ENCODE results near the gene MTHFD2L.

Gene MTHFD2L

GRCh38 chr4:74157561-74158465, at the start of gene MTHFD2L:
Gene MTHFD2L, plus strand, starts transcription at chr4:74158118. Its CDS starts 21 bp downstream, at chr4:74158139.
- peak within 1 kb of the TSS; percentile 40 to 65 (median 56) for H3K4me3 ChIP-seq
- peak within 1 kb of the TSS; percentile 82 to 95 (median 89) for H3K27ac ChIP-seq

- Histone ChIP-seq H3K4me3 (no peak overlapping the region), H3K27ac (peak overlapping the region in 15 of 21 experiments; percentile 7 to 77 (median 34))
These were observed 49.3 kb upstream of the MTHFD2L start for GRCh38 chr4:74108457-74109115.

GRCh38 chr4:74109116-74109869, 48.6 kb upstream of the MTHFD2L start:
- Histone ChIP-seq H3K27ac (peak overlapping the region in 18 of 21 experiments; percentile 10 to 77 (median 52)), H3K4me3 (no peak overlapping the region)

- H3K27ac ChIP-seq, result peak overlapping the region in 18 of 21 experiments; percentile 10 to 77 (median 52)
- H3K4me3 ChIP-seq, result no peak overlapping the region
These were observed 47.9 kb upstream of the MTHFD2L start for GRCh38 chr4:74109870-74110605.

GRCh38 chr4:74110670-74111069, 47.2 kb upstream of the MTHFD2L start:
- Histone ChIP-seq H3K27ac (peak overlapping the region in 2 of 21 experiments; percentile 68 to 77), H3K4me3 (no peak overlapping the region)

- H3K4me3 ChIP-seq, result no peak overlapping the region
- peak overlapping the region in 7 of 21 experiments; percentile 5 to 77 (median 60) for H3K27ac ChIP-seq
These were observed 46.5 kb upstream of the MTHFD2L start for GRCh38 chr4:74111306-74111975.

- no peak overlapping the region for H3K4me3 ChIP-seq
- peak overlapping the region in 8 of 21 experiments; percentile 3 to 77 (median 46) for H3K27ac ChIP-seq
These were observed 45.9 kb upstream of the MTHFD2L start for GRCh38 chr4:74111990-74112389.

GRCh38 chr4:74112399-74113105, 45.4 kb upstream of the MTHFD2L start:
- Histone ChIP-seq H3K4me3 (no peak overlapping the region), H3K27ac (peak overlapping the region in 8 of 21 experiments; percentile 2 to 77 (median 28))

- peak overlapping the region in 3 of 21 experiments; percentile 6 to 35 (median 22) for H3K27ac ChIP-seq
- no peak overlapping the region for H3K4me3 ChIP-seq
These were observed 43.7 kb upstream of the MTHFD2L start for GRCh38 chr4:74114234-74114633.

GRCh38 chr4:74117024-74117534, 40.8 kb upstream of the MTHFD2L start:
- H3K4me3 ChIP-seq, result no peak overlapping the region
- H3K27ac ChIP-seq, result peak overlapping the region in 8 of 21 experiments; percentile 4 to 61 (median 52)

- Histone ChIP-seq H3K4me3 (no peak overlapping the region), H3K27ac (no peak overlapping the region)
These were observed 39.1 kb upstream of the MTHFD2L start for GRCh38 chr4:74118600-74119338.

GRCh38 chr4:74120086-74120485, 37.8 kb upstream of the MTHFD2L start:
- no peak overlapping the region for H3K4me3 ChIP-seq
- H3K27ac ChIP-seq, result no peak overlapping the region

- no peak overlapping the region for H3K27ac ChIP-seq
- no peak overlapping the region for H3K4me3 ChIP-seq
These were observed 36.0 kb upstream of the MTHFD2L start for GRCh38 chr4:74121643-74122579.

GRCh38 chr4:74123065-74123728, 34.7 kb upstream of the MTHFD2L start:
- no peak overlapping the region for H3K27ac ChIP-seq

GRCh38 chr4:74125029-74125428, 32.9 kb upstream of the MTHFD2L start:
- H3K27ac ChIP-seq, result no peak overlapping the region
- no peak overlapping the region for H3K4me3 ChIP-seq

More at GRCh38 chr4:74123065-74123728, 34.7 kb upstream of the MTHFD2L start:
- H3K4me3 ChIP-seq, result no peak overlapping the region
